HG03108 (cell line): ENCODE data around the gene PRR9.
"Not testable (repeated sequence)": the region's sequence is repeated elsewhere in the genome, so short reads cannot be mapped to it uniquely, and the experiment has no call there.

Experiments used
- ATAC-seq: cut with Tn5 transposase; IDR thresholded peaks from one replicate; pipeline ENCODE4 v1.9.1; 2021; ENCODE audit warnings: moderate library complexity; ENCODE audit not compliant: unreplicated experiment

Gene PRR9

DNA sequence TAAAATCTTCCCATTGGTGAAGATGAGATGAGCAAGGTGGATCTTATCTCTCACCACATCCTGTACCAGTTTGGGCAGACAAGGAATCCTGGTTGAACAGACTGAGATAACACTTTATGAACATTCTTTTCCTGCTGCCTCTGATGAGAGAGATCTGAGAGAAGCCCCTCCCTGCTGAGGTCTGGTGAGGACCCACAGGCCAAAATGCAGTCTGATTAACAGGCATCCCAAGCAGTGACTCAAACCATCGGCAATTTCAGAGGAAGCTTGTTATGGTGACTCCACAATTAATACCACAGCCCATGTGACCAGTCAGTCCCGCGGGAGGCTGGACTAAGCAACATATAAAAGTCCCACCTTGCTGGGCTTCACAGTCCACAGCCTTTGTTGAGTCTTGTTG lies at the start of gene PRR9:
Gene PRR9 (plus strand): TSS at position 373 of the 400 bp plus-strand sequence. CDS start 561 bp downstream, outside the sequence.
- no peak for ATAC-seq

GRCh38 chr1:153168686-153169085 lies 48.7 kb upstream of the PRR9 start:
- ATAC-seq, result no peak

DNA sequence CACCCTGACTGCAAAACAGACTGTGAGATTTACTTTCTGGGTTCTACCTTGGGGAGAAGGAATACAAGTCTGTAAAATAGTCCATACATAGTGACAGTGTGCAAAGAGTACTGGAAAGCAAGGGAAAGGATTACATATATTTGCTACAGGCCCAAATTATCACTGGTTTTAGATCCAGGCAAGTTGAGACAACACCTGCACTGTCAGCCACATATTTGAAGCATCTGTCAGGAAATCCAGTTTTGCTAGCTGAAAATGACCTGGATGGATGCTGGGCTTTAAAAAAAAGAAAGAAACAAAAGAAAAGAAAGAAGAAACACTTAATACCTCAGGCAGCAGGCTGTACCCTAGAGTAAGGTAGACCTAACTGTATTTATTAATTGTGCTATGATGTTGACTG lies 42.8 kb upstream of the PRR9 start:
- ATAC-seq, result no peak

GRCh38 chr1:153178922-153179321 lies 38.5 kb upstream of the PRR9 start:
- no peak for ATAC-seq

GRCh38 chr1:153180556-153180955 lies 36.8 kb upstream of the PRR9 start:
- ATAC-seq, result no peak

GRCh38 chr1:153188301-153188700 lies 29.1 kb upstream of the PRR9 start:
- ATAC-seq, result not testable (repeated sequence)

DNA sequence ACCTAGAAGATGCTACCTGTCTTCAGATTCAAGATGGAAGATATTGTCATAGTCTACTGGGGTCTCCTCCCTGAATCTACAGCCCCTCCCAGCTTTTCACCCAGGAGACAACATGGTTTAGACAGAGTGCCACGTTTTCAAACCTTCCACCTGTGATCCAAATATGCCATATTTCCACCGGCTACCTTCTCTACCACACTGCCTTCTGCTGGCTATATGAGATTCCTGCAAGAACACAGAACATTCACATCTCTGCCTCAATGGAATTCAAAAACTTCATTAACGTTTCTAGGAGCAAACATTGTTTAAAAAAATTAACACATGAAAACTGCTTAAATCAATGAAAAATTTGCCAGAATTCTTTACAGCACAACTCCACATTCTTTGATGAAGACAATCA lies 27.0 kb upstream of the PRR9 start:
- no peak for ATAC-seq

DNA sequence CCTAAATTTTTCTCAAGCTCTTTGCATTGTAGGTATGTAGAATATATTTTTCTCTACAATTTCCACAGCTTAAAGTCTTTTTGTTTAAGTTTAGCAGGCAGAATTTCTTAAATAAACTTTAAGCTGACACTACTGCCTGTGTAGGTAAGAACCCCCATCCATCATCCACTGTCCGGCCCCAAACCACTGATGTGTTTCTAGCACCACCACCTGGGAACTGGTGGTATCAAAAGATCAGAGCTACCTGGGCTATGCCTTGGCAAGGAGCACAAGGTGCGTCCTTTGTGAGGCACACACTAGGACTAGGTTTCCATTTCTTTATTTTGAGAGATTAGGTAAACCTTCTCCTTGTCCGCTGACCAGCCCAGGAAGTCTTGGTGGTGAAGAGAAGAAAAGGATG lies 24.7 kb upstream of the PRR9 start:
- ATAC-seq, result no peak

DNA sequence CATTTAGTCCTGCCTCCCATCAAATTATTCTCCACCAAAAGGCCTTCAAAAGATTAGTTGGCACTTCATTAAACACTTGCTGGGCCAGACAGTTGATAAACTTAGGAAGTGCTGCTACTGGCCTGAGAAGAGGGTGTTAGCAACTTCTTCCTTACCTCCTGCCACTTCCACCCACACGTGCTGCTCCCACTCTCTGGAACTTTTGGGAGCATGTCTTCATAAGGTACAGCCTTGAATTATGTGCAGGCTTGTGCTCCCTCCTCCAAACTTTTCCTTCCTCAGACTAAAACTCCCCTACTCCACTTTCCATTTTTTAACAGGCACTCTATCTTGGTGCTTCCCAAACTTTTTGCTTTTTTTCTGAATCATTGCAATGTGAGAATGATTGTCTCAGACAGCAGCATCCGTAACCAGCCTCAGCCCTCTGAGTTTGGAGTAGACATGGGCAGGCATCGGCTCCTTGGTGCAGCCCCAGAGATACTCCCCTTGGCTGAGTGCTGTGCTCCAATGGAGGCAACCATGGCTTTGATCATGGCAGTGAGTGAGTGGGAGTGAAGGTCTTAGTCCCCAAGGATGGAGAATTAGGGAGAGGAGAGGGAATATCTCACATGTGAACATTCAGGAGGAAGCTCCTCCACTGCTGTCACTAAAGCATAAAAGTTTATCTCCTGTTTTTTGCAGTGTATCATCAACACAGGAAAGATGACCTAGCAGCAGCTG lies 22.9 kb upstream of the PRR9 start:
- no peak for ATAC-seq

DNA sequence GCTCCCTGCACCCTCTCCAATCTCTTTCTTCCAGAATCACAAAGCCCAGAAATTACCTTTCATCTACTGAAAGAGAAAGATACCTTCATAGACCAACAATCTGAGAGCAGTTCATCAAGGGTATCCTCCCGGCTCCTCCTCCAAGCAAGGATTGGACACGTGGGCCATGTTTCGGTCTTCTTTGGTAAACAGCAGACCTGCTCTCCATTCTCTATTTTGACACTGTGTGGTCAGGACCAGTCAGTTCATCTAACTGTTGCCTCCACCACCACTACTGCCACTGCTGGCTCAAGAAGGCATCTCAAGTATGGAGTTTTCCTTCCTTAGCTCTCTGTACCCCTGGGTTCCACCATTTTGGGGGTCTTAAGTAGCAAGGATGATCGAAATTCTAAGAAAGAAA lies 22.2 kb upstream of the PRR9 start:
- ATAC-seq, result no peak

- ATAC-seq, result no peak
These were observed 15.4 kb upstream of the PRR9 start for GRCh38 chr1:153202006-153202405.

GRCh38 chr1:153203130-153203529 lies 14.3 kb upstream of the PRR9 start, which contains the start of gene LELP1:
TSS of gene LELP1 (plus strand) at chr1:153203430. CDS start at chr1:153204708, 1,278 bp downstream.
- ATAC-seq, result no peak

- ATAC-seq, result no peak
These were observed 10.8 kb upstream of the PRR9 start for GRCh38 chr1:153206631-153207030.

DNA sequence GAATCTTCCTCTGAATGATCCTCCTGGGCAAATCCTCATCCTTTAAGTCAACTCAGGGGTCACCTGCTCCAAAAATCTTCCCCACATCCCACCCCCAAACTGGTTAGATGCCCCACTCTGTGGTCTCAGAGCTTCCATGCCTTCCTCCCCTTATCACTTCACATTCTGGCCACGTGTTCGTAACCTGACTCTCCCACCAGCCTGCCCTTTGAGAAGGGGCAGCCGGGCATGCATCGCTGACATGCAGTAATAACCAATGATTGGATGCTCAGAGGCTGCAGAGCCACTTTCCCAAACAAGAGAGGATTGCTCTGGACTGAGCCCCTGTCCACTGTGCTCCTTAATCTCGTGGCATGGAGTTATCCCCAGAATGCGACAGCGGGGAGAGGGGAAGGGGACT lies 7.2 kb upstream of the PRR9 start:
- ATAC-seq, result no peak

DNA sequence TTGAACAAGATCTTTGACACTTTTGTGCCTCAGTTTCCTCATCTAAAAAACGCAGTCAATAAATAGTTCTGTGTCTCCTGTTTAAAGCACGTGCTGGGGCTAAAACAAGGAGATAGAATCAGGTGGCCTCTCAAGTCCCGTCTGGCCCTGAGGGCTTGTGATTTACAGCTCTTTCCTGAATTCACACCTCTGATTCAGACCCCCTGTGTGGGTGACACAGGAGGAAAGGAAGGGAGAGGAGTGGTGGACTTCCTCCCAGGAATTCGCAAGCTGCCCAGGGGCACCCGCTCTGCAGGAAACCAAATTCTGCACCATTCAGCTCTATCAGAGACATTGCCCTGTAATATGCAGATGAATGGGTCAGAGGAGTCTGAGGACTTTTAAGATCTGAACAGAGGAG lies 5.2 kb upstream of the PRR9 start:
- ATAC-seq, result no peak

- no peak for ATAC-seq
These were observed 3.9 kb upstream of the PRR9 start for GRCh38 chr1:153213519-153213918.

GRCh38 chr1:153217744-153218416 lies 496 bp downstream of the PRR9 start:
- no peak for ATAC-seq

GRCh38 chr1:153220606-153221303 lies 3.4 kb downstream of the PRR9 start:
- ATAC-seq, result no peak

- not testable (repeated sequence) for ATAC-seq
These were observed 5.9 kb downstream of the PRR9 start for GRCh38 chr1:153223040-153223891.

DNA sequence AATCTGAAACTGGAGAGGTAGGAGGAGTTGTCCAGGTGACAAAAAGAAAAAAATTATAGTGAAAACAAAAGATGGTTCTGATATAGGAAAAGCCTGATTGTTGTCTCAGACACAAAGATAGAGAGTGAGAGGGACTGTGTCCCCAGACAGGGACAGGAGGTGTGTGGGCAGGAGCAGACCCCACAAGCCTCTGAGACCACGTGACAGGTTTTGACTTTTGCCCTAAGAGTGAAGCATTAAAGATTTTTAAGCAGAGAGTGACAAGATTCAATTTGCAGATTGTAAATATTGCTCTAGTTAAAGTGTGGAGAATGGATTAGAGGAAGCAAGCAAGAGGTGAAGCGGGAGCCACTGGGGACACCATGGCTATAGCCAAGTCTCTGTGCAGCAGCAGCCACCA lies 10.4 kb downstream of the PRR9 start:
- no peak for ATAC-seq

GRCh38 chr1:153228491-153228890 lies 11.1 kb downstream of the PRR9 start:
- ATAC-seq, result no peak
